NCI-H2171 (cell line): ENCODE measurements around the gene SMIM36.
A peak's percentile ranks its signal among the peaks of the same experiment; 100 is the strongest.
"Not testable (repeated sequence)": the region's sequence is repeated elsewhere in the genome, so short reads cannot be mapped to it uniquely, and the experiment has no call there.

Experiments
- DNase-seq: peaks from one replicate; lab custom pipeline; 2025; lab: John Stamatoyannopoulos, UW

Gene SMIM36

DNA sequence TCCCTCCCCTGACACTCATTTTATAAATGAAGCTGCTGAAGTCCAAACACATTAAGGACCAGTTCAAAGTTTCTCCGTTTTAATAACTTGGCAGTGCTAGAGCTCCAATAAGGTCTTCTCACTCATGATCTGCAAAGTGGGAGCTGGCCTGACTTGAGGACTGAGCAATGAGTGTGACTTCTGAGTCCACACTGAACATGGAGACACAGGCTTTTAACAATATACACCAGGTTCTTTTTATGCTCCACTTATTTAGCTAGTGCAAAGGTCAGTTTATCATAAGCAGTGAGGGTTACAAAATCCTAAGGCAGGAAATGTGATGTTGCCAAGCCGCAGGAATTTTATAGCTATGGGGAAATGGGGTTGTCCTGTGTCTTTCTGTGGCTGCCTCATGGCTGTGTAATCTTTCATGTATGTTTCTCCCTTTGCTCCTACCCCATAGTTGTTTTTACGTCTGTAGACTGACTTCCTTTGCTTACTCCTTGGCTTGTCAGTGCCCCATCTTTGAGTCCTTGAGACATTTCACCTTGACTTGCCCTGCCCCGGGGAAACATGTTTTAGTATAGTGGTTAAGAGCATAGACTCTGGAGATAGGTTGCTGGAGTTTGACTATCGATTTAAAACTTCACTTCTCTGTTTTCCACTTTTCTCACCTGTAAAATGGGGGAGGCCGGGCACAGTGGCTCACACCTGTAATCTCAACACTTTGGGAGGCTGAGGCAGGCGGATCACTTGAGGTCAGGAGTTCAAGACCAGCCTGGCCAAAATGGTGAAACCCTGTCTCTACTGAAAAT is 77.4 kb downstream of the SMIM36 start:
- no peak for DNase-seq

DNA sequence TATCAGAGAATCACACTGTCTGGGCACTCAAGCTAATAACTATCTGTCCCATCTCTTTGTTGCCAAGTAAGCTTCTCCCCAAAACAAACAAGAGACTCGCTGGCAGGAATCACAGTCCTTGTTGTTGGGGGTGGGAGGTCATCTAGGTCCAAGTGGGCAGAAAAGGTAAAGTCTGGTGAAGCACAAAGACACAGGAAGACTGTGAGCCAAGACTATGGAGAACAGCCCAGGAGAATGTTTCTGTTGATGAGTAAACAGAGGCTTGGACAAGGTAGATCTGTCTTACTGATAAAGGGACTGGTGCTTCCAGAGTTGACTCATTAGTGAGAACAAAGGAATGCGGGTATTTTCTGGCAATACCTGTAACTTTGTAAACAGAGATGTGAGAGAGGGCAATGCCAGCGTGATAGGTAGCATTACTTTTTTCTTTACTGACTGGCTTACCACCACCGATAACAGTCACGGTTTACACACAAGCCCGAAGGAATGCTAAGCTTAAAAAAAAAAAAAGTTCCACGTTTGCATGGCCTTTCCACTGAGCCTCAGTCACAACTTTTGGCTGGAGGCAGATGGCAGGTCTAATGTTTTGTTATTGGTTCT is 78.1 kb downstream of the SMIM36 start:
- DNase-seq: no peak

DNA sequence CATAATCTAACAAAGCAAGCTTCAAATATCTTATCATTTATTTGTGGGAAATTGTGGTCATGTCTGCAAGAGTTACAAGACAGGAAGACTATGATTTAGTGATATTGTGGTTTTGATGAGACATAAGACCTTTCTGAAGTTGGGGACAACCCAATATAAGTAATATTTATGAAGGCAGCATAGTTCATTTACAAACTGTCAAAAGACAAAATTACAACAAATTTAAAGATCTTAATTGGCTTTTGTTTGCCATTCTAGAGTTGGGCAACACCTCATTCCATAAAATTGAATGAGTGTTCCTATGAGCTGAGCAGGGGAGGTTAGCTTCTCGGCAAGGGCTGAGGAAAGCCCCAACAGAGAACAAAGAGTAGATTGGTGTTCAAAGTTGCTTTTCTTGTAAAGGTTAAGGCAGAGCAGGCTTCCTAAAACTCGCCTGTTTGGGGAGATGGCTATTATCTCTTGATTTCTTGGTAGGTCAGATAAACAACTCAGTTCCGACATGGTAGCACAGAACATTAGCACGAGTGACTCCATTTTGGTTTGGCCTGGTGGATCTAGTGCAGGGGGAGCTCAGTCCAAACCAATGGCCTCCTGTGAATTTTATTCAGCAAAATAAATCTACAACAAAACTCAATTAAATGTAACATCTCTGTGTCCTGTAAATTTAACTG is 78.8 kb downstream of the SMIM36 start:
- no peak for DNase-seq

DNA sequence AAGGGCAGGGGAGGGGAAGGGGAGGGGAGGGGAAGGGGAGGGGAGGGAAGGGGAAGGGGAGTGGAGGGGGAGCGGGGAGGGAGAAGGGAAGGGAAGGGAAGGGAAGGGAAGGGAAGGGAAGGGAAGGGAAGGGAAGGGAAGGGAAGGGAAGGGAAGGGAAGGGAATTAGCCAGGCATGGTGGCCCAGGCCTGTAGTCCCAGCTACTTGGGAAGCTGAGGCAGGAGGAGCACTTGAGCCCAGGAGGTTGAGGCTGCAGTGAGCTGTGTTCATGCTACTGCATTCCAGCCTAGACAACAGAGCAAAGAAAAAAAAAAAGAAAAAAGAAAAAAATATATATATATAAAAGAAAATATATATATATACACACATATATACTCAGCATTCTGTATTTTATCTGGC is 79.3 kb downstream of the SMIM36 start:
- DNase-seq: not testable (repeated sequence)

DNA sequence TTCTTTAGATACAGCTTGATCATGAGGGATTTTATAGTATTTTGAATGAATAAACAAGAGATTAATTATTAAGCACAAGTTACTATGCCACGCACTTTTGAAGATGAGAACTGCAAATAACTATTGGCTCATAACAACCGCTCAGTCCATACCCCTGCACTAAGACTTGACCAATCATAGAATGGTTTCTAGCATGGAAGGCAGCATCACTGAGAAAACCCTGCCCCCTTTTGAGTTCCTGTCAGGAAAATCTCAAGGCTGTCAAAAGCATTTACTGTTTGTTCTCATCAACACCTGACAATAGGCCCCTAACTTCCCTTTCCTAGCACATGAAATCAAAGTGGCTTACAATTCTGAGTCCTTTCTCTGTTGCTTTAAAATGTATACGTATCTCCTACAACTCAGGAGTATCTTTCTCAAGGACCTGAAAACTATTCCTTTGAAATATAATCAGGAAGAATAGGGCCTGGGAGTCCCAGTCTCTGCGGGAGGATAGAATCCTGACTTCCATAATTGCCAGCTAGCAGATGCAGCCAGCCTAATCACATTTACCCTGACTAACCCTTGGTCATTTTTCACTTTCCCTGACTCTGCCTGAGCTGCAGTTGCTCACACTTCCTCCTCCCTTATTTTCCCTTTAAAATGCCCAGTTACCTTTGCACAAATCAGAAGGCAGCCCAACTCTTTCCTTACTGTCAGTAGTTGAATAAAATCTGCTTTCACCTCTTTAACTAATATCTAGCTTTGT is 80.5 kb downstream of the SMIM36 start:
- DNase-seq: no peak

DNA sequence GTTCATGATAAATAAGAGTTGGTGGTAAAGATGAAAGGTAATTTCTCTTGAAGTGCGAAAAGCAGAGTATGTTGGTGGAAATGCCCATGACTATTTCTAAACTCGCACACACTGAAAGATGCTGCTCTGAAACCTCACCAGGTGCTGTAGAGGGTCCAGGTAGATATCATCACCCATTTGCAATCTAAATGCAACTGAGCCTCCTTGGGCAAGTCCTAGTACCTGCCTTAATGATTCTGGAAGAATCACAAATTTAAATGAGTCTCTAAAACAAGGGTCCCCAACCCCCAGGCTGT is 83.7 kb downstream of the SMIM36 start:
- DNase-seq: no peak

DNA sequence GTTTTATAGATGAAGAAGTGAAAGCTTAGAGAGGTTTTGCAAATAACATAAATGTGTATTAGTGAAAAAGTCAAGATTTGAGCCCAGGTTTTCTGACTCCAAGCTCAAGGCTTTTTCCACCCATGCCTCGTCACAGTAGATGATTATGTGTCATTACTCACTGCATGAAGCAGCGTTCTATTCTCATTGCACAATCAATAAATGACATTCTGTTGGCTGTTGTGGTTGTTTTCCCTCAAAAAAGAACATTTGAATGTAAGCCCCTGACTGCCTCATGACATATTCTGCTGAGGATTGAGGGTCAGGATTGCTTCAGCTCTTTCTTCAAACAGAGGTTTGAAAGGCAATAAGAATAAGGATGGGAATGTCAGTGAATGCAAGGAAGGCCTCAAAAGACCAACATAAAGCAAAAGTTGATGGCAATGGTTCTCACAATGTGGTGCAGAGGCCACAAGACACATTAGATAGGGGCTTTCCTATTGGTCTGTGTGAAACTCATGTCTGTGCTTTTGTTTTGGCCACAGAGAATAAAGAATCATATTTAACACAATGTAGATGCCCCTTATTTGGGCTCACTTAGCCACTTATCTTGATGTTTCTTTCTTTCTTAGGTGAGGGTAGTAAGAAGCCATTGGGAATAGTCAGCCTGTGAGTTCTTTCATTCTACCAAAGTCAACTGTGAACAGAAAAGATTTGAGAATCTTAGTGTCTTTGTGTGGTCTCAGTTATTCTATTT is 84.2 kb downstream of the SMIM36 start:
- no peak for DNase-seq

DNA sequence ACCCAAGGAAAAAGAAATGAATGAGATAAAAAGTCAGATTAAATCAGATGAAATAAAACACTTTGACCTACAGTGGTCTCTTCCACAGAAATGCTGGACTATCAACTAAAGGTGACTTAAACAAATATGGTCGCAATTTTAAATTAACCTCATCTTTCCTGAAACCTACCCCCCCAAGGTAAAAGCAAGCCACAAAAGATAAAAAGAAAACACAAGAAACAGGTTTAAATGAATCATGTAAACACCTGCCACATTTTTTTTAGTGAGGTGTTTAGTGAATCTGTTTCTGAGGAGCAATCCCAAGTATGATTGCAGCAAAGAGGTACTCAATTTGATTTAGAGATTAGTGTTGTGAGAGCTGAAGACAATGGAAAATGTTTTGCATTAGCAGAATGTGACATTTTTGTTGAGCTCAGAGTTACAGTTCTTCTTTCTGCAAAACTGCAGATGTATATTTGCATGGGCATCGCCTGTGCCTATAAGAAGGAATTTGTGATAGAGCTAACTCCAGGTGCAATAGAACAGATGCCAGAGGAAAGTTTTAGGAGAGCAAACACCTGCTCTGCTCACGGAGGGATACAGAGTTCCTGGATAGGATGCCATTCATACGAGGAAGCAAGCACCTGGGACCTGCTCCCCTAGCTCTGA is 86.2 kb downstream of the SMIM36 start:
- no peak for DNase-seq

DNA sequence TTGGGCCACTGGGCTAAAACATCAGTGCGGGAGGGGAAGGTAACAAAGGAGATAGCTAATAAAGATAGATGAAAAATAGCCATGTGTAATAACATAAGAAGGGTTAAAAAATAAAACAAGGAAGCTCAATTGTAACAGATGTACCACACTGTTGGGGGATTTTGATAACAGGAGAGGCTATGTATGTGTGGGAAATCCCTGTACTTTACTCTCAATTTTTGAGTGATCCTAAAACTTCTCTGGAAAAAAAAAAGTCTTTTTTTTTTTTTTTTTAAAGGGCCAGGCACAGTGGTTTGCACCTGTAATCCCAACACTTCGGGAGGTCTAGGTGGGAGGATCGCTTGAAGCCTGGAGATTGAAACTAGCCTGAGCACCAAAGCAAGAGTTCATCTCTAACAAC is 87.7 kb downstream of the SMIM36 start:
- no peak for DNase-seq

DNA sequence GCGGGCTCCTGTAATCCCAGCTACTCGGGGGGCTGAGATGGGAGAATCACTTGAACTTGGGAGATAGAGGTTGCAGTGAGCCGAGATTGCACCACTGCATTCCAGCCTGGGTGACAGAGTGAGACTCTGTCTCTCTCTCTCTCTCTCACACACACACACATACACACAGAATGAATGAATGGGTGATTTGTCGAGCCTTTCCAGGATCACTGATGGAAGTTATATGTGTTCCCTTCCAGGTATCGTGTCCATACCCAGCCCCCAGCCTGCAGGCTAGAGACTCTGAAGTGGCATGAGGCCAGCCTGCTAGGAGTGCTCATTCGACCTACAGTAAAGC is 88.5 kb downstream of the SMIM36 start:
- DNase-seq: not testable (repeated sequence)

DNA sequence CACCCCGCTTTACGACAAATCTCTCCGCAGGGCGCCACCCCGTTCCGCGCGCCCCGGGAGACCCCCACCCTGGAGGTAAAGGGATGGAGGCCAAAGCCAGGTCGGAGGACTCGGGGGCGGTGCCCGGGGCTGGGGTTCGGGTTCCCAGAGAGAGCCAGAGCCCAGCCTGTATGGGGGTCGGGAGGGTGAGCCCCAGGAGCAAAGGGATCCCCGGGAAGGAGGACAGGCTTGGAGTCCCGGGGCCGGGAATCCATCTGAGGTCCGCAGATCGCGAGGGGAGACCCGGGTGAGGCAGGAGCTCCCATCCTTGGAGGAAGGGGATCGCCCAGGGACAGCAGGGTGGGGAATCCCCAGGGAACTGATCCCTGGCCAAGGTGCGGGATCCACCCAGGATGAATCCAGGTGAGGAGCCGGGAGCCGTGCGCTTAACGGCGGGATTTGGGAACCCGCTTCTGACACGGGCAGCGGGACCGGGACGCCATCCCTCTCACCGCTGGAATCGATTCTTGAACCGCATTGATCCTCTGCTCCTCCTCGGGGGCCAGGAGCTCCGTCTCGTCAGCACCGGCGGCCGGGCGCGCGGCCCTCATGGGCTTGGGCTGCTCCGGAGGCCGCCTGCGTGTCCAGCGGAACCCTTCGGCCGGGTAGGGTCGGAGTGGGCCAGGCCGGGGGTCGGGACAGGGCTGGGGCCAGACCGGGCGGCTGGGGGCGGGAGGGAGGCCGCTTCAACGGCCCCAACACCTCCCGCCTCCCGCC is 89.9 kb downstream of the SMIM36 start, which contains the start of gene MMD:
Gene MMD, minus strand, starts transcription at position 657 of the 756 bp plus-strand sequence. Its CDS starts 140 bp downstream, at position 517.
- DNase-seq: peak; percentile 41

DNA sequence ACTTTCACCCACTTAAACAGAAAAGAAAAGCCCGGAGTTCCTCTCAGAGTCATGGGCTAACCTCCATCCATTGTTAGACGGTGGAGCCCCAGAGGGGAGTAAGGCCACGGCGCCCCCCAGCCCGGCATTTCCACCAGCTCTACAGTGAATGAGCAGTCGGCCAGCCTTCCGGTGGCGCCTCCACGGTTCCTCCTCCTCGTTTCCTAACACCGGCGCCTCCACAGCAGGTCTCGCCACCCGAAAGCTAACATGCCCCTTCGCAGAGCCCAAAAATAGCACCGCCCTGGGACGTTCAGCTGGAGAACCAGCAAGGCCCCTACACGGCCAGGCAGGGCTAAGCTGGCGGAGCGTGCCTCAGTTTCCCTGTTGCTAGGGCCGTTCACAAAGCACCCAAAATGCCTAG is 90.5 kb downstream of the SMIM36 start:
- no peak for DNase-seq

DNA sequence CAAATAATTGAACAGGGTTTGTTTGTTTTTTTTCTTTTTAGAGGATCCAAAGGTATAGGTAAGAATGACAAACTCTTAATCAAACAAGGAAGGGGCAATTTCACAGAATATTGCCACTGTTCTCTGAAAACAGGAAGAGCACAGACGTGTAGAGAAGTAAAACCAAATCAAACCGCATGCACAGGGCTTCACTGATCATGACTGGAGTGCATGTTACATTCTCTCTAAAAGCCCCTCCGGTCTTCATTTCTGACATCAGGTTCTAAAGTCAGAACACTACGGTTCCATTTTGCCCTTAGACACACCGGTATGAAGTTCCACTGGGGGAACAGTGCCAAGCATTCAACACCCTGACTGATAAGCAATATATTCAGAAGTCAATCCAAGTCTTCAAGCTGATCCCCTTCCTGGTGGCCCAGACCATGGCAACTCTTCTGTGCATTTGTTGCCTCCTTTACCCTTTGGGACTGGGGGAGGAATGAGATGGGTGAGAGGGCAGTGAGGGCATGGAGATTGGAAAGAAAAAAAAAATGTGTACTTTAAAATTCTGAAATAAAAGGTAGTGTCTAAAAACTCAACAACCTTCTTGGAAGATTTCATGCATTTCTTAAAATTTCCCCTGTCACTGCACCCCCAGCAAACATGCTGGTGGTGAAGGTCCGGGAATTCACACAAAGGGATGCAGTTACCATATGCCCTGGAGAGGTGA is 91.0 kb downstream of the SMIM36 start:
- no peak for DNase-seq

DNA sequence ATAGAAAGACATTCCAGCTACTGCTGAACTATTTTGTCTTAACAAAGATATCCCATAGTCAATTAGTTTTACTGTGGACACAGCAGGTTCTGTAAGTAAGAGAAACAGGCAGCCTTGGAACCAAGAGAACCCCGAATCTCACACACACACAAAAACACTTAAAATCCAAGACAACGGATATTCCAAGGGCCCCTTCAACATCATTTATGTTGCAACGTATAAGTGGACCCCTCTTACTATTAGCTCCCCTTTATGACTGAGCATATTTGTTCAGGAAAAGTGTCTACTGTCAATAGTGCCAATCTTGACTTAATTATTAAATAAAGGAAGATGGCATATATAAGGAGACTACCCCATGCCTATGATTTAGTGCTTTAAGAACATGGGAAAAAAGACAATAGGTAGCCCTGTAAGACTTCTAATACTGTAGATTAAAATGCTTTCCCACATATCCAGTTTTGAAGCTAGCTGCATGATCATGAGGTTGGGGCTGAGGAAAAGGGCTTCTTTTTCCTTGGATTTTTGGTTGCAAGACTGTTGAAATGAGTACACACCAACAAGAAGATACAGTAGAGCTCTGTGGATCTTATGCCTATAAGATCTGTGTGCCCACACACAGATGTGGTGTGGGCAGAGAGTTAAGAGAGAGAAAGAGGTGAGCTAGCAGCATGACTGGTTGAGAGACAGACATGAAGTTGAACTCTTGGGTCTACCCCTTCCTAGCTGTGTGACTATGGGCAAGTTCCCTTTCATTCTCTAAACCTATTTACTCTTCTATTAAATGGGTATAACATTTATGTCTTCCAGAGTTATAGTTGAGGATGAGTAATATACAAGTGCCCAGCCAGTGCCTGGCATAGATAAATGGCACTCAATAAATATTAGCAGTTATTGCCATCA is 92.6 kb downstream of the SMIM36 start:
- no peak for DNase-seq

DNA sequence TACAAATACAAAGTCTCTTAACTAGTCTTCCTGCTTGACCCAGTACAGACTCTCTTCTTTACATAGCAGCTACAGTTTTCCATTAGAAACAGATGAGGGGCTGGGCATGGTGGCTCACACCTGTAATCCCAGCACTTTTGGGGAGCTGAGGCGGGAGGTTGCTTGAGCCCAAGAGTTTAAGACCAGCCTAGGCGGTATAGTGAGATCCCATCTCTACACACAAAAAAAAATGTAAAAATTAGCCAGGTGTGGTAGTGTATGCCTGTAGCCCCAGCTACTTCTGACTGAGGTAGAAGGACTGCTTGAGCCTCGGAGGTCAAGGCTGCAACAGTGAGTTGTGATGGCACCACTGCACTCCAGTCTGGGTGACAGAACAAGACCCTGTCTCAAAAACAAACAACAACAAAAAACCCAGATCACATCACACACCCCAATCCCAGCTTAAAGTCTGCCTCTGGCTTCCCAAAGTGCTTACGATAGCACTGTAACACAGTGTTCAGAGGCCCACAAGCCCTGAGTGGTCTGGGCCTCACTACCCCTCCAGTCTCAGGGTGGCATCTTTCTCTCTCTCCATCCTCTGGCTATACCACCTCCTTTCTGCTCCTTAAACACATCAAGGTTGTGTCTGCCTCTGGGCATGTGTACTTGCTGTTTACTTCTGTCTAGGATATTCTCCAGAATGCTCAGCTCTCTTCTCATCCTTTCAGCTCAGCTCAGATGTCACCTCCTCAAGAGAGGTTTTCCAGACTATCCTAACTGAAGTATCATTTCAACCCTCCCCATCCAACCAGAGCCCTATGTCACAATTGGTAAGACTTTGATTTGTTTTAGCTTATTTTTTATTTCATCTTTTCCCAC is 93.6 kb downstream of the SMIM36 start:
- DNase-seq: no peak

DNA sequence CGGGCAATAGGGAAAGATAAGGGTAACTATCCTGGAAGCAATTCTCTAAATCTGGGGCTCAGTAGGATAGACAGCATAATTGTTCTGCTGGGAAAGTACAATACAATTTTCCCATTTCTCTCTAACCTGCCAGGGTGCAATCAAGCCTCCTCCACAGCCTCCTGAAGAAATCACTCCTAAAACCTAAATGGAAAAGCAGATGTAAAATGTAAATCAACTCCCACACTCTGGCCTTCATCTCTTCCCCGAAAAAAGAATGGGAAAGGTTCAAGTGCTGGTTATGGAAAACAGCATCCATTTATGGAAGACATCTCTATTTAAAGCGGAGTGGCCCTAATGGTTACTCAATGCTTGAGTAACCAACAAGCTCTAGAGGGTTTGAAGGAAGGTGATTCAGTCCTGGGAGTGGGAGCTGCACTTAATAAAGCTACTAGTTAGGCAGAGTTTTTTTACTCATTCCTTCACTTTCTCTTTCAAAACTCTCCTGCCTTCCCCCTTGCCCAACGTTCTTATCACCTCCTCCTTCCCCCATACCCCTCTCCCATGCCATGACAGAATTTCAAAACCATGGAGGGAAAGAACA is 94.7 kb downstream of the SMIM36 start:
- DNase-seq: no peak

DNA sequence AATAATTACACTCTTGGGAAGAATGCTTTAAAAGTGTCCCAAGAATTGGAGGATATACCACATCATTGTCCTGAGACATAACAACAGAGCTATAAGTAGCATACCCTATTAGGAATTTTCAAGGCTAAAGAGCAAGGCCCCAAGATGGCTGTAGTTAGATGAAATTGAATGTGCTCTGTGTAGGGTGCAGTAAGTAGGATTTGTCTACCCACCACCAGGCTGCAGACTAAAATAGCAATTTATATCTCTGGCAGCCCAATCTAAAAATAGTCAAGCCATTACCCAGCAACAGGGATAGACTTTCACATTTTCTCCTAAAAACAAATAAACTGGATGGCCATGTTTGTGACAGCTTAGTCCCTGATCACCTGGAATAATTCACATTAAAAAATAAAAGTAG is 95.3 kb downstream of the SMIM36 start:
- DNase-seq: no peak

DNA sequence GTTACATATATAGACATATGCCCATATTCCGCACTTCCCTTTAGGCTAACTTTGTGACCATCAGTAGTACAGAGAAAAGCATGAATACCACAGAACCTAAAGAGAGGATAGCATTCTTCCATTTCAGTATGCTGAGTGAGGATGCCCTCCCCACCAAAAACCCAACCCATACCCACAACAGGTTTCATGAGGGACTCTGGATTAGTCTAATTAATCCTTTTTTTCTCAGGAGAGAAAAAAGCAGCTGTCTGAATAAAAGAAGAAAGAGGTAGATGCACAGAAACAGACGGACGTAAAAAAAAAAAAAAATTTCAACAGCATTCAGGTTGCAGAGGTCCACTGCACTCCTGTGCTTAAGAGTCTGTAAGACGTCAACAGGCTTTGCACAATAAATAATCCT is 96.3 kb downstream of the SMIM36 start:
- no peak for DNase-seq
